ENCODE results near the gene PRR16.

DNA sequence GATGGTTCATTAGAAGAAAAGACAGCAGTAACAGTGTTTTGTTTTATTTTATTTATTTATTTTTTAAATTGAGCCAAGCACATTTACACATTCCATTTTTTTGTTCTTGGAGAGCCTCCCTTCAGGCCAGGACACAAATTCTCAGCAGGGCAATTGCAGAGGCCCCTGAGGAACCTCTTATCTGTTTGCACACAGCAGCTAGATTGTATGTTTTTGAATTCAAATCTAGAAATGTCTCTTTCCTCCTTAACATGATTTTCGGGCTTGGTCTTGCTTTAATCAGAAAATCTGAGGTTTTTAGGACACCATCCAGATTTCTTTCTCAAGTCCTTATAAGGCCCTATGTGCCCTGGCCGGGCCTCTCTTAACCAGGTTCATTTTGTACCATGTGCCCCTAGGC is 76.0 kb downstream of the PRR16 start:
- TF ChIP-seq EP300 (IDR thresholded peaks at IDR 0.05) (no peak), POLR2AphosphoS5 (IDR thresholded peaks at IDR 0.05) (no peak), POLR2A (IDR thresholded peaks at IDR 0.05) (no peak)
- TF ChIP-seq, protein P1, sequence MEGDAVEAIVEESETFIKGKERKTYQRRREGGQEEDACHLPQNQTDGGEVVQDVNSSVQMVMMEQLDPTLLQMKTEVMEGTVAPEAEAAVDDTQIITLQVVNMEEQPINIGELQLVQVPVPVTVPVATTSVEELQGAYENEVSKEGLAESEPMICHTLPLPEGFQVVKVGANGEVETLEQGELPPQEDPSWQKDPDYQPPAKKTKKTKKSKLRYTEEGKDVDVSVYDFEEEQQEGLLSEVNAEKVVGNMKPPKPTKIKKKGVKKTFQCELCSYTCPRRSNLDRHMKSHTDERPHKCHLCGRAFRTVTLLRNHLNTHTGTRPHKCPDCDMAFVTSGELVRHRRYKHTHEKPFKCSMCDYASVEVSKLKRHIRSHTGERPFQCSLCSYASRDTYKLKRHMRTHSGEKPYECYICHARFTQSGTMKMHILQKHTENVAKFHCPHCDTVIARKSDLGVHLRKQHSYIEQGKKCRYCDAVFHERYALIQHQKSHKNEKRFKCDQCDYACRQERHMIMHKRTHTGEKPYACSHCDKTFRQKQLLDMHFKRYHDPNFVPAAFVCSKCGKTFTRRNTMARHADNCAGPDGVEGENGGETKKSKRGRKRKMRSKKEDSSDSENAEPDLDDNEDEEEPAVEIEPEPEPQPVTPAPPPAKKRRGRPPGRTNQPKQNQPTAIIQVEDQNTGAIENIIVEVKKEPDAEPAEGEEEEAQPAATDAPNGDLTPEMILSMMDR (IDR thresholded peaks at IDR 0.05) = no peak

Data from sigmoid colon (tissue), 4 donors.